NB4 (cell line): ENCODE results near the gene CSRP2.

Source experiments
- CTCF ChIP-seq: IDR thresholded peaks from one replicate; pipeline ENCODE4 v1.5.1; 2012; ENCODE audit warnings: low read depth, low read length
- MYC ChIP-seq: IDR thresholded peaks from 2 replicates; pipeline ENCODE4 v1.6.1; 2011; ENCODE audit warnings: low read depth, low read length
- POLR2A ChIP-seq: IDR thresholded peaks from 2 replicates; pipeline ENCODE4 v1.6.1; 2011; ENCODE audit warnings: mild to moderate bottlenecking; ENCODE audit not compliant: insufficient read length; ENCODE audit errors: extremely low read depth

GRCh38 chr12:76852106-76852505 lies 26.7 kb downstream of the CSRP2 start:
- TF ChIP-seq CTCF (no peak), POLR2A (no peak), MYC (no peak)
